ENCODE data around the gene HRH3.

The HRH3 gene

DNA sequence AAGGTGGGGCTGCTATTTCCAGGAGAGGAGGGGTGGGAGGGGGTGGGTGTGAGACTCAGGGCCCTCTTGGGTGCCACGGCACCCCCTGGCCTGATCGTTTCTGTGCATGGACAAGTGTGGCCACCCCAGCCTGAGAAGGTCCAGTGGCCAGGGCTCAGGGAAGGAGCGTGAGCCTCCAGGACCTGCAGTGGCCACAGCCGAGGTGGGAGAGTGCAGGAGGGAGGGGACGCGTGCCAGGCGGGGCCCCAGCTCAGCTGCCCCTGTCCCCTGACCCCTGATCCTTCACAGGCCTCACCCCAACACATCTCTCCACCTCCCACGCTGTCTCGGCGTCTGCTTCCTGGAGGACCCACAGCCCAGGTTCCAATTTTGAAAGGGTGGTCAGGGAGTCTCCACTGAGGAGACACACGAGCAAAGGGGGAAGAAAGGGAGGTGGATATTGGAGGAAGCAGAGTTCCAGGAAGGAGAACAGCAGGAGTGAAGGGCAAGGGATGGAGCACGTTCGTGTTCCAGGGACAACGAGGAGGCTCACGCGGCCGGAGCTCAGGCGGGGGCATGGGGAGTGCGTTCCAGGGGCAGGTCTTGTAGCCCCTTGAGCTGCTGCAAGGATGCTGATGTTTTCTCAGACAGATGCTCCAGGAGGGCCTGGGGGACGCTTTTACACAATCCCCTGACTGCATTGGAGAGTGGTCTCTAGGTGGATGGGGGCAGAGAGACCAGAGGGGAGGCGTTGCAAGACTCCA is 4.2 kb upstream of the HRH3 start:
- no peaks in the 10 kb centered on the region for H3K9me3 ChIP-seq
- no peaks in the 10 kb centered on the region for H3K36me3 ChIP-seq
- H3K4me1 ChIP-seq = peaks cover 9% of the 10 kb centered on the region
- H3K27me3 ChIP-seq = peaks cover 12% of the 10 kb centered on the region
- TF ChIP-seq, protein P1, sequence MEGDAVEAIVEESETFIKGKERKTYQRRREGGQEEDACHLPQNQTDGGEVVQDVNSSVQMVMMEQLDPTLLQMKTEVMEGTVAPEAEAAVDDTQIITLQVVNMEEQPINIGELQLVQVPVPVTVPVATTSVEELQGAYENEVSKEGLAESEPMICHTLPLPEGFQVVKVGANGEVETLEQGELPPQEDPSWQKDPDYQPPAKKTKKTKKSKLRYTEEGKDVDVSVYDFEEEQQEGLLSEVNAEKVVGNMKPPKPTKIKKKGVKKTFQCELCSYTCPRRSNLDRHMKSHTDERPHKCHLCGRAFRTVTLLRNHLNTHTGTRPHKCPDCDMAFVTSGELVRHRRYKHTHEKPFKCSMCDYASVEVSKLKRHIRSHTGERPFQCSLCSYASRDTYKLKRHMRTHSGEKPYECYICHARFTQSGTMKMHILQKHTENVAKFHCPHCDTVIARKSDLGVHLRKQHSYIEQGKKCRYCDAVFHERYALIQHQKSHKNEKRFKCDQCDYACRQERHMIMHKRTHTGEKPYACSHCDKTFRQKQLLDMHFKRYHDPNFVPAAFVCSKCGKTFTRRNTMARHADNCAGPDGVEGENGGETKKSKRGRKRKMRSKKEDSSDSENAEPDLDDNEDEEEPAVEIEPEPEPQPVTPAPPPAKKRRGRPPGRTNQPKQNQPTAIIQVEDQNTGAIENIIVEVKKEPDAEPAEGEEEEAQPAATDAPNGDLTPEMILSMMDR (IDR thresholded peaks at IDR 0.05; ENCODE audit: low read depth, low read length) = no peak
- DNase-seq = no peak
- no peak overlapping the region for H3K4me3 ChIP-seq (ENCODE audit: low read depth, low read length)

DNA sequence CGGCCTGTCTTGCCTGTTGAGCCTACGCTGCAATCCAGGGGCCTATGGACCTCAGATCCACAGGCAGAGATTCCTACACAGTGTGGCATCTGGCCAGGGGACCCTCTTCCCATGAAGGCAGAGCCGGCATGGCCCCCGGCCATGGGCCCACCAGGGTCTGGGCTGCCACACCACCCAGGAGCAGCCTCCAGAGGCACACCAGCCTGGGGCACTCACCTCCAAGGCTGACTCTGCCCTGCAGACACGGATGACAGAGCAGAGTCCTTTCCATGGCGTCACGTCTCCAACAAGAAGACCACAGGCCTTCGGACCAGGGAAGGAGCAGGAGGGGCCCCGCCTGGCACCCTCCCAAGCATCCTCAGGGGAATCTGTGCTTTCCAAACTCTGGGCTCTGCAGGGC is 3.5 kb upstream of the HRH3 start:
- Histone ChIP-seq H3K27me3 (peaks cover 12% of the 10 kb centered on the region), H3K36me3 (no peaks in the 10 kb centered on the region), H3K9me3 (no peaks in the 10 kb centered on the region), H3K4me3 (ENCODE audit: low read depth, low read length) (no peak overlapping the region), H3K4me1 (peaks cover 9% of the 10 kb centered on the region)
- no peak for DNase-seq
- TF ChIP-seq, protein P1 (IDR thresholded peaks at IDR 0.05; ENCODE audit: low read depth, low read length) = no peak

DNA sequence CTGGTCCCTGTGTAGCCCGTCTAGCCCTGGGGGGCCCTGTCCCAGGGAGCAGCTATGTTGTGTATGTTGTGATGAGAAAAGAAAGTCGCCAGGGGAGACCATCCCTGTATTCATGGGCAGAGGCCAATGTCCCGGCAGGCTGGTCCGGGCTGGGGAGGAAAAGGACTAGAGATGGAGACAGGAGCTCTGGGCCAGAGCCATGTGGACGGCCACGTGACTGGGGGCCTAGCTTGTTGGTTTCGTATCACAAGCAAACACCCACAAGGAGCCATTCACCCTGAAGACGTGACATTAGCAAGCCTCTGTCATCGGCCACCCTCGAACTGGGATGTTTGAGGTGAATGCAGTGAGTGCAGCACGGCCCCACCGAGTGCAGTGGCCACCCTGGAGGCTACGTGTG is 2.9 kb upstream of the HRH3 start:
- DNase-seq = no peak
- Histone ChIP-seq H3K27me3 (peaks cover 12% of the 10 kb centered on the region), H3K4me1 (peaks cover 9% of the 10 kb centered on the region), H3K4me3 (ENCODE audit: low read depth, low read length) (no peak overlapping the region), H3K9me3 (no peaks in the 10 kb centered on the region), H3K36me3 (no peaks in the 10 kb centered on the region)
- TF ChIP-seq, protein P1 (IDR thresholded peaks at IDR 0.05; ENCODE audit: low read depth, low read length) = no peak

DNA sequence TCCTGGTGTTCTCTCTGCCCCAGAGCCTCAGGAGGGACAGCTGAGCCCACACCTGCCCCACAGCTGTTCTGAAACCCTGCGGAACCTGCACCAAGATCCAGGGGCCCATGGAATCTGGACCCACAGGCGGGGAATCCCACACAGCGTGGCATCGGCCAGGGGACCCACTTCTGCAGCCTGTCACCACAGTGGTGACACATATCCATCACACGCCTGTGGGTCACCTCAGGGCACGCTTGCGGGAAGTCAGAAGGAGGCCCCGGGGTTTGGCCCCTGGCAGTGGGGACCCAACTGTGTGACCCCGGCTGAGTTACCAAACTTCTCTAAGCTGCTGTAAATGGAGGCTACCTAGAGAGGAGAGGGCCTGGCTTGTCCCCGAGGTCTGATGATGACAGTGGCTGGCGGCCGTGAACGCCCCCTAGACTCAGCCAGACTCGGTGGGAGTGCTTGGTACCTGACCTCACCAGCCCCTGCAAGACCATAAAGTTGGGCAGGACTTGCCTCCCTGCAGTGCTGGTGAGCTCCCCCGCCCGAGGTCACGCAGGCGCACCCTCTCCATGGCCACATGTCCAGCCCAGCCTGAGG is 2.3 kb upstream of the HRH3 start:
- H3K4me1 ChIP-seq = peaks cover 9% of the 10 kb centered on the region
- TF ChIP-seq, protein P1 (IDR thresholded peaks at IDR 0.05; ENCODE audit: low read depth, low read length) = no peak
- no peak for DNase-seq
- H3K36me3 ChIP-seq = no peaks in the 10 kb centered on the region
- H3K27me3 ChIP-seq = peaks cover 12% of the 10 kb centered on the region
- no peak overlapping the region for H3K4me3 ChIP-seq (ENCODE audit: low read depth, low read length)
- H3K9me3 ChIP-seq = no peaks in the 10 kb centered on the region

DNA sequence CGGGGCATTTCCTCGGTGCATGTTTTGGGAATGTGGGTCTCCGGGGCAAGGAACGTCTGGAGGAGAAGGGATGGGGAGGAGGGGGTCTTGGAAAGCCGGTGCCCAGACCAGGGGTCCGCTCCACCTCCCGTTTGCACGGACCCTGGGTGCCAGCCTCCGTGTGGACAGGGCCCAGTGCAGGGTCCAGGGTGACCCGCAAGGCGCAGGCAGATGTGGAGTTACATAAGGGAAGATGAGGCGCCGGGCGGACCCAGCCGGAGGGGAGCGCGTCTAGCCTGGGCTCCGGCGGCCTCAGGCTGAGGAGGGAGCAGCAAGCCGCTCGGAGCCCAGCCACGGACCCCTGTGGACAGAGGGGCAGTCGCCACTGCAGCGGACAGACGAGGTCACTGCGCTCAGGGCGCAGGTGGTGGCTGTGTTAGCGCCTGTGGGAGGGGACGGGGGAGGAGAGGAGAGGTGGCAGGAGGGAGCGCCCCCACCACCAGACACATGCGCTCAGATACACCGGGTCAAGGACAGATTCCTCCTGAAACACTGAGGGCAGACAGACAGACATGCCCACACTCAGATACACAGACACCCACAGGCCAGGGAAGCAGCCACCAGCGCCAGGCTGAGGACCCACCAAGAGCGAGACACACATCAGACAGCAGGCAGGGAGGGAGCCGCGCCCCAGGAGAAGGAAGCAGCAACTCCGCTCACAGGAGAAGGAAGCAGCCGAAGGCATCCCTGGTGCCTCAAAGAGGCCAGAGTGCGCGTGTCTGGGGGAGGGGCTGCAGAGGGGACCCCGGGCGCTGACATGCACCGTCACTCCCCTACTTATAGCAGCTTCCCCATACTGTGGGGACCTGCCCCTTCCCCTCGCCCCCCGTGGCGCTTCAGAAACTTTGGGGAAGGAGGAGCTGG is 839 bp upstream of the HRH3 start:
- DNase-seq = no peak
- Histone ChIP-seq H3K4me1 (peaks cover 9% of the 10 kb centered on the region), H3K4me3 (ENCODE audit: low read depth, low read length) (peak overlapping the region; percentile 51), H3K36me3 (peaks cover 2% of the 10 kb centered on the region; the same call in 1 of the 2 replicates), H3K9me3 (no peaks in the 10 kb centered on the region), H3K27me3 (peaks cover 12% of the 10 kb centered on the region)
- TF ChIP-seq, protein P1 (IDR thresholded peaks at IDR 0.05; ENCODE audit: low read depth, low read length) = no peak
